NCI-H748 (cell line): ENCODE results near the gene DTNB.

Source experiments
- DNase-seq: peaks from one replicate; lab custom pipeline; 2025; ENCODE audit not compliant: unreplicated experiment; lab: John Stamatoyannopoulos, UW

DTNB gene

GRCh38 chr2:25592766-25593292 is 80.5 kb downstream of the DTNB start:
- DNase-seq, result no peak

- no peak for DNase-seq
Observed at GRCh38 chr2:25590921-25591505, 82.4 kb downstream of the DTNB start.

GRCh38 chr2:25589676-25590205 is 83.6 kb downstream of the DTNB start:
- DNase-seq, result no peak

- DNase-seq, result no peak
Observed at GRCh38 chr2:25588576-25588975, 84.8 kb downstream of the DTNB start.

- no peak for DNase-seq
Observed at GRCh38 chr2:25587361-25587760, 86.0 kb downstream of the DTNB start.

GRCh38 chr2:25586726-25587144 is 86.6 kb downstream of the DTNB start:
- DNase-seq, result no peak

- no peak for DNase-seq
Observed at GRCh38 chr2:25585189-25585588, 88.2 kb downstream of the DTNB start.

GRCh38 chr2:25582077-25582830 is 91.1 kb downstream of the DTNB start:
- DNase-seq, result no peak

GRCh38 chr2:25576596-25576995 is 96.8 kb downstream of the DTNB start:
- DNase-seq, result no peak

GRCh38 chr2:25572638-25573037 is 100.7 kb downstream of the DTNB start:
- no peak for DNase-seq

- DNase-seq, result no peak
Observed at GRCh38 chr2:25570161-25570845, 103.1 kb downstream of the DTNB start.

GRCh38 chr2:25567406-25567805 is 106.0 kb downstream of the DTNB start:
- DNase-seq, result peak; percentile 12

GRCh38 chr2:25566694-25567093 is 106.7 kb downstream of the DTNB start:
- no peak for DNase-seq

- DNase-seq, result no peak
Observed at GRCh38 chr2:25566094-25566493, 107.3 kb downstream of the DTNB start.

- no peak for DNase-seq
Observed at GRCh38 chr2:25561136-25561850, 112.1 kb downstream of the DTNB start.

GRCh38 chr2:25559148-25559547 is 114.2 kb downstream of the DTNB start:
- DNase-seq, result no peak

GRCh38 chr2:25558262-25558661 is 115.1 kb downstream of the DTNB start:
- no peak for DNase-seq

GRCh38 chr2:25557179-25558036 is 116.0 kb downstream of the DTNB start:
- DNase-seq, result no peak

GRCh38 chr2:25552318-25552717 is 121.1 kb downstream of the DTNB start:
- DNase-seq, result no peak

GRCh38 chr2:25551316-25551715 is 122.1 kb downstream of the DTNB start:
- DNase-seq, result no peak
